CD4-positive, alpha-beta T cell (primary cell): ENCODE measurements around the gene LARGE1. TPM values are rescaled to one million over a fixed set of nuclear protein-coding genes. Genes with fewer than 3 reads are reported as not detected.

Source experiments
- ATAC-seq: fragments of 200-7000 bp; cut with Tn5 transposase; one replicate; pipeline ENCODE4 v1.10.0; 2022; ENCODE audit warnings: mild to moderate bottlenecking; ENCODE audit not compliant: poor library complexity
- CTCF ChIA-PET: fragments of 350-600 bp; sonication (Branson Sonifier 250); formaldehyde crosslinking; loops from one replicate; lab custom pipeline; 2021; ENCODE audit warnings: antibody characterized with exemption, inconsistent platforms; lab: Charles Lee
- POLR2A ChIA-PET: fragments of 350-600 bp; sonication (Branson Sonifier 250); formaldehyde crosslinking; loops from one replicate; lab custom pipeline; 2021; ENCODE audit warnings: antibody characterized with exemption, inconsistent platforms; lab: Charles Lee
- DNase-seq, 14 experiments: peaks; one replicate each; pipeline ENCODE4 v3.0.0-alpha.2; 2013 to 2020; ENCODE audit warnings: mixed read lengths in 2 of 14
- H3K27ac ChIP-seq, 2 donors: one replicate each; pipeline versions ENCODE4 v1.5.1 to v1.7.0; 2013; ENCODE audit warnings: low read length in 2 of 2, low read depth in 1 of 2, mild to moderate bottlenecking in 1 of 2
- H3K27me3 ChIP-seq, 2 experiments: 1 replicate in 1 of 2; 2 replicates in 1 of 2; pipeline versions ENCODE4 v1.6.1 to v1.7.0; 2013; ENCODE audit warnings: low read length in 2 of 2, control low read depth in 1 of 2, mild to moderate bottlenecking in 1 of 2, moderate library complexity in 1 of 2; ENCODE audit not compliant: insufficient read depth in 2 of 2, control insufficient read depth in 1 of 2
- H3K36me3 ChIP-seq: one replicate; pipeline ENCODE4 v1.6.1; 2013; ENCODE audit warnings: low read length, control low read depth; ENCODE audit not compliant: insufficient read depth
- H3K4me1 ChIP-seq: one replicate; pipeline ENCODE4 v1.6.1; 2013; ENCODE audit warnings: low read length, control low read depth; ENCODE audit not compliant: insufficient read depth
- H3K4me3 ChIP-seq: one replicate; pipeline ENCODE4 v1.5.1; 2013; ENCODE audit warnings: mild to moderate bottlenecking, low read length, moderate library complexity
- H3K9me3 ChIP-seq, 2 experiments: 1 replicate in 1 of 2; 2 replicates in 1 of 2; pipeline versions ENCODE4 v1.6.1 to v1.7.0; 2013; ENCODE audit warnings: low read length in 2 of 2, mild to moderate bottlenecking in 2 of 2, control low read depth in 1 of 2, moderate library complexity in 1 of 2; ENCODE audit not compliant: control insufficient read depth in 1 of 2, insufficient read depth in 1 of 2
- H3K27ac Mint-ChIP-seq: one replicate; pipeline ENCODE4 v1.8.0; 2020; ENCODE audit warnings: mixed read lengths
- H3K27me3 Mint-ChIP-seq: one replicate; pipeline ENCODE4 v1.8.0; 2021; ENCODE audit warnings: mixed read lengths
- H3K36me3 Mint-ChIP-seq: one replicate; pipeline ENCODE4 v1.8.0; 2021; ENCODE audit warnings: low read depth, mixed read lengths
- H3K4me1 Mint-ChIP-seq: one replicate; pipeline ENCODE4 v1.8.0; 2021; ENCODE audit warnings: low read depth, mixed read lengths
- H3K4me3 Mint-ChIP-seq: one replicate; pipeline ENCODE4 v1.8.0; 2020; ENCODE audit warnings: mild to moderate bottlenecking, mixed read lengths
- H3K9me3 Mint-ChIP-seq: one replicate; pipeline ENCODE4 v1.8.0; 2020; ENCODE audit warnings: mixed read lengths
- CTCF ChIP-seq: fragments of 200-600 bp; IDR thresholded peaks from one replicate; pipeline ENCODE4 v1.8.0; 2022; ENCODE audit warnings: antibody characterized with exemption, mild to moderate bottlenecking
- intact Hi-C, 2 experiments: fragments of 100-400 bp; cut with DNase I in 1 of 2; cut with micrococcal nuclease in 1 of 2; formaldehyde crosslinking; loops; one replicate each; pipeline versions ENCODE4 v1.15.1 to v1.9.0; 2023 to 2025; cut with DNase I, micrococcal nuclease
- total RNA-seq, 174 experiments: library from RNA in 2 of 174; stranded (reverse) in 2 of 174; gene quantifications; one replicate each; pipeline ENCODE4 v1.2.3 and lab custom pipeline; 2021 to 2026

LARGE1 gene
- total RNA-seq, 2 experiments from 2014 or later, result 0.14 to 0.70 TPM

- DNase-seq, result no peak
- Mint-ChIP-seq H3K4me3 (no peak overlapping the region), H3K9me3 (peaks cover 17% of the 10 kb centered on the region), H3K36me3 (no peaks in the 10 kb centered on the region), H3K27ac (no peak overlapping the region), H3K4me1 (no peaks in the 10 kb centered on the region), H3K27me3 (no peaks in the 10 kb centered on the region)
- ChIA-PET CTCF (no interaction called here), POLR2A (no interaction called here)
- intact Hi-C loops, result no loop called here
- Histone ChIP-seq H3K4me3 (no peak overlapping the region), H3K27me3 (no peaks in the 10 kb centered on the region), H3K4me1 (no peaks in the 10 kb centered on the region), H3K36me3 (no peaks in the 10 kb centered on the region), H3K9me3 (peaks cover 0 to 6% of the 10 kb centered on the region in 2 experiments), H3K27ac (no peak overlapping the region)
- ATAC-seq, result no peak
- no peak for TF ChIP-seq CTCF
These were observed 221.1 kb downstream of the LARGE1 start for GRCh38 chr22:33699176-33699575.

- H3K36me3 ChIP-seq, result no peaks in the 10 kb centered on the region
- intact Hi-C loops, result no loop called here
- H3K27me3 ChIP-seq, result no peaks in the 10 kb centered on the region
- Mint-ChIP-seq H3K27ac (no peak overlapping the region), H3K27me3 (no peaks in the 10 kb centered on the region), H3K36me3 (no peaks in the 10 kb centered on the region), H3K4me3 (no peak overlapping the region), H3K9me3 (peaks cover 7% of the 10 kb centered on the region), H3K4me1 (no peaks in the 10 kb centered on the region)
- H3K9me3 ChIP-seq, result peaks cover 0 to 12% of the 10 kb centered on the region in 2 experiments
- DNase-seq (no peak), ATAC-seq (no peak)
- TF ChIP-seq CTCF, result no peak
- no peaks in the 10 kb centered on the region for H3K4me1 ChIP-seq
- ChIA-PET POLR2A (no interaction called here), CTCF (no interaction called here)
- H3K4me3 ChIP-seq, result no peak overlapping the region
- no peak overlapping the region for H3K27ac ChIP-seq
These were observed 222.6 kb downstream of the LARGE1 start for GRCh38 chr22:33697640-33698039.

- H3K4me1 Mint-ChIP-seq, result no peaks in the 10 kb centered on the region
- TF ChIP-seq CTCF, result no peak
- intact Hi-C loops, result no loop called here
- ATAC-seq, result no peak
- no peaks in the 10 kb centered on the region for H3K36me3 Mint-ChIP-seq
- H3K9me3 Mint-ChIP-seq, result peaks cover 9% of the 10 kb centered on the region
- H3K27ac Mint-ChIP-seq, result no peak overlapping the region
- H3K27me3 Mint-ChIP-seq, result no peaks in the 10 kb centered on the region
- no peak overlapping the region for H3K27ac ChIP-seq
- H3K27me3 ChIP-seq, result no peaks in the 10 kb centered on the region
- H3K4me1 ChIP-seq, result no peaks in the 10 kb centered on the region
- DNase-seq, result no peak
- peaks cover 0 to 23% of the 10 kb centered on the region in 2 experiments for H3K9me3 ChIP-seq
- ChIA-PET POLR2A (no interaction called here), CTCF (no interaction called here)
- no peak overlapping the region for H3K4me3 Mint-ChIP-seq
- H3K4me3 ChIP-seq, result no peak overlapping the region
- no peaks in the 10 kb centered on the region for H3K36me3 ChIP-seq
These were observed 229.1 kb downstream of the LARGE1 start for GRCh38 chr22:33691057-33691630.
